DMS153 treated with DMSO at 0.1 percent for 48 hours (cell line): ENCODE data around the gene CDKN1C.
A peak's percentile ranks its signal among the peaks of the same experiment; 100 is the strongest.

ENCODE experiments used
- DNase-seq: peaks from one replicate; lab custom pipeline; 2025; ENCODE audit not compliant: unreplicated experiment; lab: John Stamatoyannopoulos, UW

CDKN1C gene

GRCh38 chr11:2890466-2891294 is 5.1 kb upstream of the CDKN1C start:
- DNase-seq: no peak

- DNase-seq: no peak
Measured at GRCh38 chr11:2889362-2890273, 4.0 kb upstream of the CDKN1C start.

- DNase-seq: peak; percentile 74
Measured at GRCh38 chr11:2888266-2888968, 2.8 kb upstream of the CDKN1C start.

- DNase-seq: no peak
Measured at GRCh38 chr11:2887515-2888195, 2.1 kb upstream of the CDKN1C start.

- no peak for DNase-seq
Measured at GRCh38 chr11:2886936-2887335, 1.4 kb upstream of the CDKN1C start.

- DNase-seq: no peak
Measured at GRCh38 chr11:2886191-2886894, 768 bp upstream of the CDKN1C start.

GRCh38 chr11:2885017-2885677 is 428 bp downstream of the CDKN1C start:
- DNase-seq: peak; percentile 33

- no peak for DNase-seq
Measured at GRCh38 chr11:2883979-2884815, 1.4 kb downstream of the CDKN1C start.

- DNase-seq: no peak
Measured at GRCh38 chr11:2883640-2883978, 2.0 kb downstream of the CDKN1C start.

GRCh38 chr11:2882396-2883110 is 3.0 kb downstream of the CDKN1C start:
- no peak for DNase-seq

GRCh38 chr11:2881981-2882375 is 3.6 kb downstream of the CDKN1C start:
- DNase-seq: no peak

- DNase-seq: no peak
Measured at GRCh38 chr11:2881076-2881980, 4.2 kb downstream of the CDKN1C start.

GRCh38 chr11:2880646-2881045 is 4.9 kb downstream of the CDKN1C start:
- DNase-seq: no peak

- no peak for DNase-seq
Measured at GRCh38 chr11:2878782-2879181, 6.8 kb downstream of the CDKN1C start.

- DNase-seq: no peak
Measured at GRCh38 chr11:2877474-2877873, 8.1 kb downstream of the CDKN1C start.

GRCh38 chr11:2874963-2875362 is 10.6 kb downstream of the CDKN1C start:
- DNase-seq: no peak

- no peak for DNase-seq
Measured at GRCh38 chr11:2870969-2871680, 14.4 kb downstream of the CDKN1C start.
